Measurements from ENCODE around the gene RER1. TPM values are rescaled to one million over a fixed set of nuclear protein-coding genes. Genes with fewer than 3 reads are reported as not detected.

Gene RER1
- total RNA-seq, 3 donors from 2014 or later (not counting 1 experiment from before 2014, with no cell fraction given): 89.2 to 98.9 (median 91.9) TPM

GRCh38 chr1:2344121-2344681, 47.4 kb upstream of the RER1 start:
- H3K4me1 Mint-ChIP-seq: no peaks in the 10 kb centered on the region
- Histone ChIP-seq H3K4me1 (ENCODE audit: control insufficient read depth, insufficient read depth, low read length) (no peaks in the 10 kb centered on the region), H3K9me3 (ENCODE audit: control insufficient read depth, insufficient read depth, low read length) (no peaks in the 10 kb centered on the region), H3K36me3 (ENCODE audit: control insufficient read depth, insufficient read depth, low read length) (no peaks in the 10 kb centered on the region), H3K27me3 (ENCODE audit: control insufficient read depth, insufficient read depth, low read length) (no peaks in the 10 kb centered on the region), H3K27ac (ENCODE audit: low read length) (no peak overlapping the region), H3K4me3 (ENCODE audit: low read length) (no peak overlapping the region)
- no peak for DNase-seq
- TF ChIP-seq CTCF (IDR thresholded peaks at IDR 0.05): no peak
- H3K36me3 Mint-ChIP-seq: no peaks in the 10 kb centered on the region
- intact Hi-C loops (cut with micrococcal nuclease): no loop called here
- no peaks in the 10 kb centered on the region for H3K9me3 Mint-ChIP-seq
- H3K4me3 Mint-ChIP-seq: no peak overlapping the region
- H3K27ac Mint-ChIP-seq: no peak overlapping the region
- H3K27me3 Mint-ChIP-seq (ENCODE audit: low read depth in 2 of 2): no peaks in the 10 kb centered on the region
- ATAC-seq: no peak
- WGBS (ENCODE audit: insufficient coverage): 91% methylated on average over 24 of the region's 24 CpGs

GRCh38 chr1:2344744-2345296, 46.8 kb upstream of the RER1 start:
- H3K4me3 ChIP-seq (ENCODE audit: low read length): no peak overlapping the region
- Mint-ChIP-seq H3K9me3 (no peaks in the 10 kb centered on the region), H3K36me3 (no peaks in the 10 kb centered on the region), H3K4me3 (no peak overlapping the region), H3K4me1 (no peaks in the 10 kb centered on the region), H3K27ac (no peak overlapping the region), H3K27me3 (ENCODE audit: low read depth in 2 of 2) (no peaks in the 10 kb centered on the region)
- no peaks in the 10 kb centered on the region for H3K36me3 ChIP-seq (ENCODE audit: control insufficient read depth, insufficient read depth, low read length)
- intact Hi-C loops (cut with micrococcal nuclease): no loop called here
- H3K9me3 ChIP-seq (ENCODE audit: control insufficient read depth, insufficient read depth, low read length): no peaks in the 10 kb centered on the region
- no peak overlapping the region for H3K27ac ChIP-seq (ENCODE audit: low read length)
- no peaks in the 10 kb centered on the region for H3K4me1 ChIP-seq (ENCODE audit: control insufficient read depth, insufficient read depth, low read length)
- WGBS (ENCODE audit: insufficient coverage): 96% methylated on average over 29 of the region's 29 CpGs
- DNase-seq (no peak), ATAC-seq (no peak)
- TF ChIP-seq CTCF (IDR thresholded peaks at IDR 0.05): no peak
- H3K27me3 ChIP-seq (ENCODE audit: control insufficient read depth, insufficient read depth, low read length): no peaks in the 10 kb centered on the region

- H3K9me3 ChIP-seq (ENCODE audit: control insufficient read depth, insufficient read depth, low read length): no peaks in the 10 kb centered on the region
- H3K4me1 Mint-ChIP-seq: no peaks in the 10 kb centered on the region
- intact Hi-C loops (cut with micrococcal nuclease): no loop called here
- no peak overlapping the region for H3K27ac ChIP-seq (ENCODE audit: low read length)
- H3K4me3 ChIP-seq (ENCODE audit: low read length): no peak overlapping the region
- no peak for DNase-seq
- no peaks in the 10 kb centered on the region for H3K9me3 Mint-ChIP-seq
- no peak for TF ChIP-seq CTCF (IDR thresholded peaks at IDR 0.05)
- no peaks in the 10 kb centered on the region for H3K27me3 ChIP-seq (ENCODE audit: control insufficient read depth, insufficient read depth, low read length)
- 89% methylated on average over 24 of the region's 24 CpGs for WGBS (ENCODE audit: insufficient coverage)
- no peak overlapping the region for H3K4me3 Mint-ChIP-seq
- H3K36me3 Mint-ChIP-seq: no peaks in the 10 kb centered on the region
- H3K4me1 ChIP-seq (ENCODE audit: control insufficient read depth, insufficient read depth, low read length): no peaks in the 10 kb centered on the region
- H3K27ac Mint-ChIP-seq: no peak overlapping the region
- no peak for ATAC-seq
- no peaks in the 10 kb centered on the region for H3K36me3 ChIP-seq (ENCODE audit: control insufficient read depth, insufficient read depth, low read length)
- no peaks in the 10 kb centered on the region for H3K27me3 Mint-ChIP-seq (ENCODE audit: low read depth in 2 of 2)
Measured at GRCh38 chr1:2345297-2346075, 46.2 kb upstream of the RER1 start.
